GM23338 (cell line): ENCODE measurements around the gene EYA2. TPM values are rescaled to one million over a fixed set of nuclear protein-coding genes. Genes with fewer than 3 reads are reported as not detected.

Source experiments
- ATAC-seq: fragments of 200-7000 bp; cut with Tn5 transposase; 3 replicates; pipeline ENCODE4 v1.9.1; 2020
- DNase-seq: peaks from one replicate; pipeline ENCODE4 v3.0.0-alpha.2; 2015; ENCODE audit warnings: low spot score
- H2AFZ ChIP-seq: fragments of 200-600 bp; sonication (generic); 2 replicates; pipeline ENCODE4 v1.8.0; 2016; ENCODE audit warnings: antibody characterized with exemption, mild to moderate bottlenecking, moderate library complexity
- H3F3A ChIP-seq: fragments of 200-600 bp; sonication (generic); replicated peaks from 2 replicates; pipeline ENCODE4 v1.8.0; 2017; ENCODE audit warnings: antibody characterized with exemption, mixed run types, low read depth
- H3K27ac ChIP-seq: fragments of 200-600 bp; sonication (generic); 2 replicates; pipeline ENCODE4 v1.6.1; 2016; ENCODE audit warnings: low read depth
- H3K27me3 ChIP-seq: fragments of 200-600 bp; sonication (generic); 2 replicates; pipeline ENCODE4 v1.8.0; 2016; ENCODE audit warnings: mild to moderate bottlenecking, mixed run types, moderate library complexity; ENCODE audit not compliant: insufficient read depth
- H3K36me3 ChIP-seq: fragments of 200-600 bp; sonication (generic); 2 replicates; pipeline ENCODE4 v1.8.0; 2016; ENCODE audit warnings: mild to moderate bottlenecking; ENCODE audit not compliant: insufficient read depth
- H3K4me1 ChIP-seq: fragments of 200-600 bp; sonication (generic); 2 replicates; pipeline ENCODE4 v1.8.0; 2016; ENCODE audit warnings: mild to moderate bottlenecking, moderate library complexity; ENCODE audit not compliant: insufficient read depth
- H3K4me2 ChIP-seq: fragments of 200-600 bp; sonication (generic); 2 replicates; pipeline ENCODE4 v1.7.1; 2017; ENCODE audit warnings: mixed run types
- H3K4me3 ChIP-seq: fragments of 200-600 bp; sonication (generic); 2 replicates; pipeline ENCODE4 v1.6.1; 2016; ENCODE audit warnings: mixed run types
- H3K79me2 ChIP-seq: fragments of 200-600 bp; sonication (generic); replicated peaks from 2 replicates; pipeline ENCODE4 v1.8.0; 2017; ENCODE audit warnings: mild to moderate bottlenecking; ENCODE audit not compliant: insufficient read depth
- H3K9me2 ChIP-seq: fragments of 200-600 bp; sonication (generic); 2 replicates; pipeline ENCODE4 v1.8.0; 2017; ENCODE audit not compliant: insufficient read depth
- H4K20me1 ChIP-seq: fragments of 200-600 bp; sonication (generic); replicated peaks from 2 replicates; pipeline ENCODE4 v1.8.0; 2017; ENCODE audit warnings: mild to moderate bottlenecking; ENCODE audit not compliant: insufficient read depth
- H3K27ac Mint-ChIP-seq: 2 replicates; pipeline ENCODE4 v1.8.0; 2020; ENCODE audit warnings: inconsistent platforms, mild to moderate bottlenecking, moderate library complexity, mixed read lengths
- H3K27me3 Mint-ChIP-seq: 3 replicates; pipeline ENCODE4 v1.8.0; 2022; ENCODE audit warnings: low read depth, mild to moderate bottlenecking, moderate library complexity, mixed read lengths, inconsistent platforms; ENCODE audit not compliant: insufficient read depth, poor library complexity
- H3K36me3 Mint-ChIP-seq: 3 replicates; pipeline ENCODE4 v1.8.0; 2021; ENCODE audit warnings: low read depth, mild to moderate bottlenecking, inconsistent platforms, moderate library complexity, mixed read lengths
- H3K4me1 Mint-ChIP-seq: 3 replicates; pipeline ENCODE4 v1.8.0; 2020; ENCODE audit warnings: mild to moderate bottlenecking, inconsistent platforms, mixed read lengths
- H3K4me3 Mint-ChIP-seq: 3 replicates; pipeline ENCODE4 v1.8.0; 2021; ENCODE audit warnings: moderate library complexity, mild to moderate bottlenecking, inconsistent platforms, mixed read lengths
- H3K9me3 Mint-ChIP-seq: 3 replicates; pipeline ENCODE4 v1.8.0; 2020; ENCODE audit warnings: moderate library complexity, mild to moderate bottlenecking, inconsistent platforms, mixed read lengths
- JUNB ChIP-seq: IDR thresholded peaks from one replicate; pipeline ENCODE4 v1.6.1; 2016; ENCODE audit warnings: antibody characterized with exemption; ENCODE audit not compliant: unreplicated experiment
- POLR2AphosphoS5 ChIP-seq: IDR thresholded peaks from 2 replicates; pipeline ENCODE4 v1.6.1; 2016; ENCODE audit warnings: antibody characterized with exemption, low read depth
- STAT1 ChIP-seq: IDR thresholded peaks from one replicate; pipeline ENCODE4 v1.6.1; 2016; ENCODE audit warnings: antibody characterized with exemption; ENCODE audit not compliant: unreplicated experiment
- ZNF114 ChIP-seq: fragments of 250-450 bp; sonication (Bioruptor Pico); IDR thresholded peaks from 2 replicates; pipeline ENCODE4 v1.5.0; 2020; ENCODE audit warnings: mild to moderate bottlenecking, moderate library complexity
- ZNF331 ChIP-seq: fragments of 250-450 bp; sonication (Bioruptor Pico); IDR thresholded peaks from 2 replicates; pipeline ENCODE4 v1.5.0; 2020; ENCODE audit warnings: low read depth, mild to moderate bottlenecking, moderate library complexity
- polyA plus RNA-seq: library from polyadenylated mRNA; unstranded; fragments of >200 nt; fragmentation: Nextera tagmentation; extraction: Ambion mirVana; gene quantifications from 2 replicates; pipeline ENCODE4 v1.2.1, GENCODE V29; 2016
- total RNA-seq: library from RNA; depleted of rRNA; stranded (reverse); fragments of >200 nt; shearing (Covaris generic); gene quantifications from 2 replicates; pipeline ENCODE4 v1.2.3, GENCODE V29; 2014
- TF ChIP-seq, protein P1 (sequence below): IDR thresholded peaks from 2 replicates; pipeline ENCODE4 v1.6.1; 2016; ENCODE audit warnings: antibody characterized with exemption
- TF ChIP-seq, protein P2 (sequence below): IDR thresholded peaks from one replicate; pipeline ENCODE4 v1.6.1; 2018; ENCODE audit warnings: antibody characterized with exemption; ENCODE audit not compliant: unreplicated experiment
- TF ChIP-seq, protein P3 (sequence below), 2 experiments: fragments of 200-600 bp in 1 of 2; sonication (generic) in 1 of 2; conservative IDR thresholded peaks; 2 replicates each; pipeline versions ENCODE4 v1.5.1 to v1.6.1; 2016 to 2017; ENCODE audit warnings: antibody characterized with exemption in 2 of 2, low read depth in 2 of 2, mild to moderate bottlenecking in 2 of 2, moderate library complexity in 1 of 2

The EYA2 gene
- total and polyA plus RNA-seq, 2 experiments from 2014 or later, result 0.50 to 0.56 TPM

DNA sequence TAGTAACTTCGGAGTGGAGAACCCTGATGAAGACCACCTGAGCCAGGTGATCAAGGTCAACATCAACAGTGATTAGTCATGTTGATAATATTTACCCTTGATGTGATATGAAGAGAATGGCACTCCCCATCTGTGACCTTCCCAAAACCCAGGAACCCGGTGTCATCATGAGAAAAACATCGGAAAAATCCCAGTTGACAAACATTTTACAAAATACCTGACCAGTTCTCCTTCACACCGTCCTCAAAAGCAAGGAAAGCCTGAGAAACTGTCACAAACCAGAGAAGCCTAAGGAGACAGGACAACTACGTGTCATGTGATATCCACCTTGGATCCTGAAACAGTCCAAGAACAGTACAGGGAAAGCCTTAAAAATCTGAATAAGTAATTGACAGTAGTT lies 264.5 kb downstream of the EYA2 start:
- no peak overlapping the region for H3K27ac Mint-ChIP-seq
- no peak overlapping the region for H3K27ac ChIP-seq

DNA sequence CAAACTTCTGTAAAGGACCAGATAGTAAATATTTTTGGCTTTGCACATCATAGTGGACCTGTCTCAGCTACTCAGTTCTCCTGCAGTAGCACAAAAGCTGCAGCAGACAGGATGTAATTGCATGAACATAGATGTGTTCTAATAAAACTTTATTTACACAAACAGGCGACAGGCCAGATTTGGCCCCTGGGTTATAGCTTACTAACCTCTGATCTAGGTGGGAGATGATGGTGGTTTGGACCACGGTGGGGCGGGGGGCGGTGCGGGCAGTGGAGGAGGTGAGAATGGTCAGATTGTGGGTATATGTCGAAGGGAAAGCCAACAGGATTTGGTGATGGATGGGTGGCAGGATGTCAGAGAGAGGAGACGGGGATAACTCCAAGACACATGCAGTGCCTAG lies 265.6 kb downstream of the EYA2 start:
- Histone ChIP-seq H3K27me3 (no peaks in the 10 kb centered on the region), H2AFZ (no peak overlapping the region), H3K4me2 (no peak overlapping the region), H3K79me2 (no peaks in the 10 kb centered on the region), H4K20me1 (no peaks in the 10 kb centered on the region), H3K4me3 (no peak overlapping the region), H3K9me2 (0 out of 2 replicates have a peak, but pooled peaks cover 5% of the 10 kb centered on the region), H3F3A (no peaks in the 10 kb centered on the region), H3K4me1 (no peaks in the 10 kb centered on the region; the same call in 1 of the 2 replicates), H3K27ac (no peak overlapping the region), H3K36me3 (no peaks in the 10 kb centered on the region; the same call in 1 of the 2 replicates)
- H3K27ac Mint-ChIP-seq, result no peak overlapping the region
- no peaks in the 10 kb centered on the region for H3K27me3 Mint-ChIP-seq
- peaks cover 3% of the 10 kb centered on the region; the same call in 2 of the 3 replicates for H3K9me3 Mint-ChIP-seq
- DNase-seq, result no peak
- no peak overlapping the region for H3K4me3 Mint-ChIP-seq
- peaks cover 4% of the 10 kb centered on the region; the same call in 2 of the 3 replicates for H3K4me1 Mint-ChIP-seq
- no peak for ATAC-seq
- H3K36me3 Mint-ChIP-seq, result no peaks in the 10 kb centered on the region
- TF ChIP-seq, protein P1, sequence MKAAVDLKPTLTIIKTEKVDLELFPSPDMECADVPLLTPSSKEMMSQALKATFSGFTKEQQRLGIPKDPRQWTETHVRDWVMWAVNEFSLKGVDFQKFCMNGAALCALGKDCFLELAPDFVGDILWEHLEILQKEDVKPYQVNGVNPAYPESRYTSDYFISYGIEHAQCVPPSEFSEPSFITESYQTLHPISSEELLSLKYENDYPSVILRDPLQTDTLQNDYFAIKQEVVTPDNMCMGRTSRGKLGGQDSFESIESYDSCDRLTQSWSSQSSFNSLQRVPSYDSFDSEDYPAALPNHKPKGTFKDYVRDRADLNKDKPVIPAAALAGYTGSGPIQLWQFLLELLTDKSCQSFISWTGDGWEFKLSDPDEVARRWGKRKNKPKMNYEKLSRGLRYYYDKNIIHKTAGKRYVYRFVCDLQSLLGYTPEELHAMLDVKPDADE, result no peak
- no peak for TF ChIP-seq POLR2AphosphoS5
- no peak for TF ChIP-seq JUNB
- TF ChIP-seq ZNF331 (CRISPR knock-in tag), result no peak
- TF ChIP-seq STAT1, result no peak
- TF ChIP-seq, protein P2, sequence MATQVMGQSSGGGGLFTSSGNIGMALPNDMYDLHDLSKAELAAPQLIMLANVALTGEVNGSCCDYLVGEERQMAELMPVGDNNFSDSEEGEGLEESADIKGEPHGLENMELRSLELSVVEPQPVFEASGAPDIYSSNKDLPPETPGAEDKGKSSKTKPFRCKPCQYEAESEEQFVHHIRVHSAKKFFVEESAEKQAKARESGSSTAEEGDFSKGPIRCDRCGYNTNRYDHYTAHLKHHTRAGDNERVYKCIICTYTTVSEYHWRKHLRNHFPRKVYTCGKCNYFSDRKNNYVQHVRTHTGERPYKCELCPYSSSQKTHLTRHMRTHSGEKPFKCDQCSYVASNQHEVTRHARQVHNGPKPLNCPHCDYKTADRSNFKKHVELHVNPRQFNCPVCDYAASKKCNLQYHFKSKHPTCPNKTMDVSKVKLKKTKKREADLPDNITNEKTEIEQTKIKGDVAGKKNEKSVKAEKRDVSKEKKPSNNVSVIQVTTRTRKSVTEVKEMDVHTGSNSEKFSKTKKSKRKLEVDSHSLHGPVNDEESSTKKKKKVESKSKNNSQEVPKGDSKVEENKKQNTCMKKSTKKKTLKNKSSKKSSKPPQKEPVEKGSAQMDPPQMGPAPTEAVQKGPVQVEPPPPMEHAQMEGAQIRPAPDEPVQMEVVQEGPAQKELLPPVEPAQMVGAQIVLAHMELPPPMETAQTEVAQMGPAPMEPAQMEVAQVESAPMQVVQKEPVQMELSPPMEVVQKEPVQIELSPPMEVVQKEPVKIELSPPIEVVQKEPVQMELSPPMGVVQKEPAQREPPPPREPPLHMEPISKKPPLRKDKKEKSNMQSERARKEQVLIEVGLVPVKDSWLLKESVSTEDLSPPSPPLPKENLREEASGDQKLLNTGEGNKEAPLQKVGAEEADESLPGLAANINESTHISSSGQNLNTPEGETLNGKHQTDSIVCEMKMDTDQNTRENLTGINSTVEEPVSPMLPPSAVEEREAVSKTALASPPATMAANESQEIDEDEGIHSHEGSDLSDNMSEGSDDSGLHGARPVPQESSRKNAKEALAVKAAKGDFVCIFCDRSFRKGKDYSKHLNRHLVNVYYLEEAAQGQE, result no peak
- no peak for TF ChIP-seq ZNF114 (CRISPR knock-in tag)

More for the DNA sequence above, 264.5 kb downstream of the EYA2 start:
- H3K4me3 Mint-ChIP-seq, result no peak overlapping the region
- H3K36me3 Mint-ChIP-seq, result 0 out of 3 replicates have a peak, but pooled peaks cover 3% of the 10 kb centered on the region
- H3K9me3 Mint-ChIP-seq, result peaks cover 3% of the 10 kb centered on the region; the same call in 2 of the 3 replicates
- Histone ChIP-seq H3K4me1 (no peaks in the 10 kb centered on the region; the same call in 1 of the 2 replicates), H3K27me3 (no peaks in the 10 kb centered on the region), H3F3A (no peaks in the 10 kb centered on the region), H3K9me2 (0 out of 2 replicates have a peak, but pooled peaks cover 5% of the 10 kb centered on the region), H3K4me3 (no peak overlapping the region), H3K79me2 (no peaks in the 10 kb centered on the region), H2AFZ (no peak overlapping the region), H4K20me1 (no peaks in the 10 kb centered on the region), H3K36me3 (no peaks in the 10 kb centered on the region; the same call in 1 of the 2 replicates), H3K4me2 (no peak overlapping the region)
- ATAC-seq (no peak), DNase-seq (no peak)
- H3K27me3 Mint-ChIP-seq, result peaks cover 2% of the 10 kb centered on the region
- TF ChIP-seq, protein P3, sequence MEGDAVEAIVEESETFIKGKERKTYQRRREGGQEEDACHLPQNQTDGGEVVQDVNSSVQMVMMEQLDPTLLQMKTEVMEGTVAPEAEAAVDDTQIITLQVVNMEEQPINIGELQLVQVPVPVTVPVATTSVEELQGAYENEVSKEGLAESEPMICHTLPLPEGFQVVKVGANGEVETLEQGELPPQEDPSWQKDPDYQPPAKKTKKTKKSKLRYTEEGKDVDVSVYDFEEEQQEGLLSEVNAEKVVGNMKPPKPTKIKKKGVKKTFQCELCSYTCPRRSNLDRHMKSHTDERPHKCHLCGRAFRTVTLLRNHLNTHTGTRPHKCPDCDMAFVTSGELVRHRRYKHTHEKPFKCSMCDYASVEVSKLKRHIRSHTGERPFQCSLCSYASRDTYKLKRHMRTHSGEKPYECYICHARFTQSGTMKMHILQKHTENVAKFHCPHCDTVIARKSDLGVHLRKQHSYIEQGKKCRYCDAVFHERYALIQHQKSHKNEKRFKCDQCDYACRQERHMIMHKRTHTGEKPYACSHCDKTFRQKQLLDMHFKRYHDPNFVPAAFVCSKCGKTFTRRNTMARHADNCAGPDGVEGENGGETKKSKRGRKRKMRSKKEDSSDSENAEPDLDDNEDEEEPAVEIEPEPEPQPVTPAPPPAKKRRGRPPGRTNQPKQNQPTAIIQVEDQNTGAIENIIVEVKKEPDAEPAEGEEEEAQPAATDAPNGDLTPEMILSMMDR (conservative IDR thresholded peaks at IDR 0.05; ENCODE audit: low read depth in 2 of 2), result no peak
- no peak for TF ChIP-seq STAT1
- TF ChIP-seq, protein P2, result no peak
- peaks cover 4% of the 10 kb centered on the region; the same call in 2 of the 3 replicates for H3K4me1 Mint-ChIP-seq
